GM19468 (cell line): ENCODE measurements around the gene SAMD5.
"Not testable (repeated sequence)": the region's sequence is repeated elsewhere in the genome, so short reads cannot be mapped to it uniquely, and the experiment has no call there.

Source experiments
- ATAC-seq: cut with Tn5 transposase; IDR thresholded peaks from one replicate; pipeline ENCODE4 v1.9.1; 2021; ENCODE audit warnings: mild to moderate bottlenecking, moderate library complexity, moderate number of reproducible peaks; ENCODE audit not compliant: unreplicated experiment; ENCODE audit errors: extremely low read depth

Gene SAMD5

DNA sequence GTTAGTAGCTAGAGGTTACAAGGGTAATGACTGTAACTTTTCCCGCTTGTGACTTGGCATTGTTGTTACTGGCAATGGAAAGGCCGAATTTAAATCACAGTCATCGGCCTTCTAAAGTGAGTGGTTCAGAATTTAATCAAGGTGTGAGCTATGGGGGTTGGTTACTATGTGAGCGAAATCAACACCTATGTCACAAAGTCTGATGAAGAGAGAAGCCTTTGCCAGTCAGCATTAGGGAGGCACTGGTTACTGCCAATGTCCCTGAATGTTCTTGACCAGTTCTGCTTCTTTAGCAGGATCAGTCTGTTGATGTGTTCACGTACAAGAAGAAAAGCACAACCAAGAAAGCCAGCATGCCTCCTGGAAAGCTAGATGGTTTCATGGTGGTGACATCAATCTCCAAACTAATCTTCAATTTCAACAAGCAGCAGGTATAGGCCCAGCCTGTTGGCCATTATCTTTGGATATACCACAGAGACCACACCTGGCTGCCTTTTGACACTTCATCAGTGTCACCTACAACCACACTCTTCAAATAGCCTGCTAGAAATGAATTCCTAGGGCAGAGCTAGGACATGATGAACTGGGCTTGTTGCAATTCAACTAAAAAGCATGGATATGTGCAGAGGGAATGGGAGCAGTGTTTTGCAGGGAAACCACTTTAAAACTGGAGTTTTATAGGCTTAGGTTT, 17.2 kb downstream of the SAMD5 start:
- ATAC-seq, result no peak

DNA sequence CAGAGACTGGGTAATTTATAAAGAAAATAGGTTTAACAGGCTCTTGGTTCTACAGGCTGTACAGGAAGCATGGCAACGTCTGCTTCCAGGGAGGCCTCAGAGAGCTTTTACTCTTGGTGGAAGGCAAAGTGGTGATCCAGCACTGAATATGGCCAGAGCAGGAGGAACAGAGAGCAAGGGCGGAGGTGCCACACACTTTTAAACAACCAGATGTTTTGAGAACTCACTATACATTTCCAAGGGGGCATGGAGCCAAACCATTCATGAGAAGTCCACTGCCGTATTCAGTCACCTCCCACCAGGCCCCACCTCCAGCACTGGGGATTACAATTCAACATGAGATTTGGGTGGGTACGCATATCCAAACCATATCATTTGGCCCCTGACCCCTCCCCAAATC, 18.7 kb downstream of the SAMD5 start:
- ATAC-seq, result no peak

GRCh38 chr6:147528511-147529145, 20.1 kb downstream of the SAMD5 start:
- no peak for ATAC-seq

GRCh38 chr6:147530132-147531060, 21.9 kb downstream of the SAMD5 start:
- peak; percentile 67 for ATAC-seq

GRCh38 chr6:147531321-147531720, 22.8 kb downstream of the SAMD5 start:
- ATAC-seq, result no peak

- ATAC-seq, result no peak
These were observed 25.8 kb downstream of the SAMD5 start for GRCh38 chr6:147534116-147534860.

DNA sequence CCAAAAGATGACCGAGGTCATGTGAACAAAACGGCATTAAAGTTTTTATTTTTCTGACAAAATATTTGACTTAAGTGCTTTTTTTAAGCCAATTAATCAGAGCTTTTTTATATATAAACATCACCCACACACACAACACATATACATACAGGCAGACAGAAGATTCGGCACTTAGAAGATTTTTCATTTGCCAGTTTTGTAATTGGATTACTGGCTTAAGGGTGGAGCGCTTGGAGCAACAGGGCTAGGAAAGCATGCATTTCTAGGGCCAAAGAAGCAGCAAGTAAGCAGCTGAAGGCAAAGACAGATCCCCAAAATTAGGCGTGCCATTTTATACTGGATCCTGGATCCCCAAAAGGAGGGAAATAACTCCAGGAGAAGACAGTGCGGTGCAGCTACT, 30.3 kb downstream of the SAMD5 start:
- no peak for ATAC-seq

- ATAC-seq, result no peak
These were observed 31.6 kb downstream of the SAMD5 start for GRCh38 chr6:147540075-147540474.

GRCh38 chr6:147542436-147542835, 33.9 kb downstream of the SAMD5 start:
- ATAC-seq, result not testable (repeated sequence)

- ATAC-seq, result no peak
These were observed 35.9 kb downstream of the SAMD5 start for GRCh38 chr6:147544420-147544819.

- no peak for ATAC-seq
These were observed 38.2 kb downstream of the SAMD5 start for GRCh38 chr6:147546501-147547368.

GRCh38 chr6:147547369-147547902, 38.9 kb downstream of the SAMD5 start:
- no peak for ATAC-seq

DNA sequence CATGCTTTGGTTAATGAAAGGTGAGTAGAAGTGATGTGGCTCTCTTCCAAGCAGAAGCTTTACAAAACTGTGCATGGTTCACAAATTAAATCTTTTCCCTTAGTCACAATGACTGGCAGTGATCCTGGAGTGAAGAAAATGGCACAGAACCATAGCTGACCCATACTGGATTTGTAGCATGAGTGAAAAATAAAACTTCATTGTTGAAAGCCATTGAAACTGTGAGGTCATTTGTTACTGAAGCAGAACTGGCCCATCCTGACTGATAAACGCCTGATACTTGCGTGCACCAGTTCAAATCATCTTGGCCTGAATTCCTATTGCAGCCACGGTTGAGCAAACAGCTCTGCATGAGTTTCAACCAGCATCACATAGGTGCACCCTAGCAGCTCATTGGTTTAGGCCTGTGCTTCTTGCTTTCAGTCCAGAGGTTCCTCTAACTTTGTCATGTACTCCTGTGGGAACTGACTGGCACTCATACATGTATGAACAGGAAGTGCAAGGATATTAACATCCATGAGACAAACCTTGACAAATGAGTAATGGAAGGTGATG, 40.5 kb downstream of the SAMD5 start:
- no peak for ATAC-seq

- ATAC-seq, result no peak
These were observed 41.0 kb downstream of the SAMD5 start for GRCh38 chr6:147549531-147549930.

- no peak for ATAC-seq
These were observed 43.5 kb downstream of the SAMD5 start for GRCh38 chr6:147551976-147552375.

DNA sequence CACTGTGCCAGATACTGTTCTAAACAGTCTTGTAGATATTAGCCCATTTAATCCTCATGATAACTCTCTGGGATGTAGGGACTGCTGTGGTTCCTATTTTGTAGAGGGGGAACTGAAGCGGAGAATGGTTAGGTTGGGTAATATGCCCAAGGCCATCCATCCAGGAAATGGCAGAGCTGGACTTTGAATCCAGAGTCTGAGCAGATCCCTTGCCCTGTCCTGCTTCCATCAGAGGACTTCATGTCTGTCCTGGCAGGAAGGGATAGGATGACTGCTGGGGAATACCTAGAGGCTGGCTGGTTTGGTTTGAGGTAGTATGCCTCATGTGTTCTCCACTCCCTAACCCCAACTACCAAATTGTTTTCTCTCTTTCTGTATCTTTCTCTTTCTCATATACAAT, 44.6 kb downstream of the SAMD5 start:
- no peak for ATAC-seq

- no peak for ATAC-seq
These were observed 45.8 kb downstream of the SAMD5 start for GRCh38 chr6:147554281-147554680.

- ATAC-seq, result no peak
These were observed 50.5 kb downstream of the SAMD5 start for GRCh38 chr6:147559006-147559405.

- no peak for ATAC-seq
These were observed 52.2 kb downstream of the SAMD5 start for GRCh38 chr6:147560670-147561069.
